Esophagus squamous epithelium (tissue), 5 donors: ENCODE measurements around the gene FILIP1L. TPM values are rescaled to one million over a fixed set of nuclear protein-coding genes. Genes with fewer than 3 reads are reported as not detected.

Experiments used
- DNase-seq: peaks from one replicate; lab custom pipeline; 2025; lab: John Stamatoyannopoulos, UW
- H3K27ac ChIP-seq, 4 donors: fragments of 200-600 bp; sonication (generic); one replicate each; pipeline ENCODE4 v1.5.1; 2016 to 2019; ENCODE audit warnings: mild to moderate bottlenecking in 1 of 4
- H3K27me3 ChIP-seq, 4 donors: fragments of 200-600 bp; sonication (generic); 1 replicate in 3 of 4; 2 replicates in 1 of 4; pipeline versions ENCODE4 v1.5.1 to v1.6.0; 2017 to 2021; ENCODE audit warnings: antibody characterized with exemption in 1 of 4
- H3K36me3 ChIP-seq, 3 donors: fragments of 200-600 bp; sonication (generic); one replicate each; pipeline ENCODE4 v1.5.1; 2016 to 2019
- H3K4me1 ChIP-seq, 3 donors: fragments of 200-600 bp; sonication (generic); one replicate each; pipeline ENCODE4 v1.5.1; 2017 to 2019
- H3K4me3 ChIP-seq, 4 donors: fragments of 200-600 bp; sonication (generic); 1 replicate in 3 of 4; 2 replicates in 1 of 4; pipeline ENCODE4 v1.5.1; 2016 to 2019; ENCODE audit warnings: mild to moderate bottlenecking in 2 of 4, moderate library complexity in 1 of 4
- H3K9me3 ChIP-seq, 3 donors: fragments of 200-600 bp; sonication (generic); one replicate each; pipeline ENCODE4 v1.5.1; 2016 to 2019
- POLR2A ChIP-seq, 4 donors: fragments of 450-650 bp; IDR thresholded peaks; one replicate each; pipeline ENCODE4 v1.6.1; 2017; ENCODE audit warnings: antibody characterized with exemption in 4 of 4, mild to moderate bottlenecking in 4 of 4, moderate library complexity in 3 of 4
- WGBS, 2 donors: methylation state at CpG; one replicate each; pipeline ENCODE4 v1.1.5; 2018; 5-methylcytosine and 5-hydroxymethylcytosine counted together
- intact Hi-C: fragments of 100-400 bp; cut with DNase I; formaldehyde crosslinking; loops from one replicate; pipeline ENCODE4 v1.15.0; 2022
- total RNA-seq, 4 donors: library from RNA; depleted of rRNA; stranded (reverse); fragments of >200 nt; gene quantifications; one replicate each; pipeline ENCODE4 v1.1.0, GENCODE V29; 2016
- TF ChIP-seq, protein P1 (sequence below), 6 experiments: fragments of 450-650 bp in 4 of 6; fragments of 200-600 bp in 2 of 6; sonication (generic) in 2 of 6; IDR thresholded peaks; one replicate each; pipeline ENCODE4 v1.5.1; 2016 to 2019; ENCODE audit warnings: antibody characterized with exemption in 6 of 6, mild to moderate bottlenecking in 4 of 6, moderate library complexity in 4 of 6
- donor health status: DM: yes; HTN: yes; CAD: no.

Gene FILIP1L
- total RNA-seq, 4 donors from 2014 or later, result 2.5 to 23.5 (median 10.7) TPM

DNA sequence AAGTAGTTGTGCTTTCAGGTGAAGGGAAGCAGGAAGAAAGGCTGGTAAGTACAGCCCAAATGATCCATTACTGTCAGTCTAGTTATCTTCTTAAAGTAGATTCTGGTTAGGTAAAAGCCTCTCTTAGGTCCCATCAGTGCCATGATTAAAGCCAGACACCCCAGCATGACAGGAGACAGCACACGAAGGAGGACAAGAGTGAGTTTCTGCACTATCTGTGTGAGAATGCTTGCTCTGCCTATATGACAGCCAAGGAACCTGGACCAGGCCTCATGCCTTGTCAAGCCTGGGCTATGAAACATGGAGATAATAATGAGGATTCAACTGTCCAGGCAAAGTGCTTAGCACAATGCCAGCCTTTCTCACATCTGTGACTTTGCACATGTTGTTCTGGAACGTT lies 13.5 kb upstream of the FILIP1L start:
- TF ChIP-seq, protein P1, sequence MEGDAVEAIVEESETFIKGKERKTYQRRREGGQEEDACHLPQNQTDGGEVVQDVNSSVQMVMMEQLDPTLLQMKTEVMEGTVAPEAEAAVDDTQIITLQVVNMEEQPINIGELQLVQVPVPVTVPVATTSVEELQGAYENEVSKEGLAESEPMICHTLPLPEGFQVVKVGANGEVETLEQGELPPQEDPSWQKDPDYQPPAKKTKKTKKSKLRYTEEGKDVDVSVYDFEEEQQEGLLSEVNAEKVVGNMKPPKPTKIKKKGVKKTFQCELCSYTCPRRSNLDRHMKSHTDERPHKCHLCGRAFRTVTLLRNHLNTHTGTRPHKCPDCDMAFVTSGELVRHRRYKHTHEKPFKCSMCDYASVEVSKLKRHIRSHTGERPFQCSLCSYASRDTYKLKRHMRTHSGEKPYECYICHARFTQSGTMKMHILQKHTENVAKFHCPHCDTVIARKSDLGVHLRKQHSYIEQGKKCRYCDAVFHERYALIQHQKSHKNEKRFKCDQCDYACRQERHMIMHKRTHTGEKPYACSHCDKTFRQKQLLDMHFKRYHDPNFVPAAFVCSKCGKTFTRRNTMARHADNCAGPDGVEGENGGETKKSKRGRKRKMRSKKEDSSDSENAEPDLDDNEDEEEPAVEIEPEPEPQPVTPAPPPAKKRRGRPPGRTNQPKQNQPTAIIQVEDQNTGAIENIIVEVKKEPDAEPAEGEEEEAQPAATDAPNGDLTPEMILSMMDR (IDR thresholded peaks at IDR 0.05), result no peak
- TF ChIP-seq POLR2A (IDR thresholded peaks at IDR 0.05), result no peak
- Histone ChIP-seq H3K36me3 (no peaks in the 10 kb centered on the region), H3K27ac (no peak overlapping the region), H3K4me3 (no peak overlapping the region), H3K4me1 (peaks cover 0 to 4% (median 0%) of the 10 kb centered on the region in 3 donors), H3K27me3 (no peaks in the 10 kb centered on the region), H3K9me3 (no peaks in the 10 kb centered on the region)
- WGBS, 2 donors, result 77 to 79% methylated on average over 2 of the region's 2 CpGs
- DNase-seq, result no peak
- intact Hi-C loops, result no loop called here

DNA sequence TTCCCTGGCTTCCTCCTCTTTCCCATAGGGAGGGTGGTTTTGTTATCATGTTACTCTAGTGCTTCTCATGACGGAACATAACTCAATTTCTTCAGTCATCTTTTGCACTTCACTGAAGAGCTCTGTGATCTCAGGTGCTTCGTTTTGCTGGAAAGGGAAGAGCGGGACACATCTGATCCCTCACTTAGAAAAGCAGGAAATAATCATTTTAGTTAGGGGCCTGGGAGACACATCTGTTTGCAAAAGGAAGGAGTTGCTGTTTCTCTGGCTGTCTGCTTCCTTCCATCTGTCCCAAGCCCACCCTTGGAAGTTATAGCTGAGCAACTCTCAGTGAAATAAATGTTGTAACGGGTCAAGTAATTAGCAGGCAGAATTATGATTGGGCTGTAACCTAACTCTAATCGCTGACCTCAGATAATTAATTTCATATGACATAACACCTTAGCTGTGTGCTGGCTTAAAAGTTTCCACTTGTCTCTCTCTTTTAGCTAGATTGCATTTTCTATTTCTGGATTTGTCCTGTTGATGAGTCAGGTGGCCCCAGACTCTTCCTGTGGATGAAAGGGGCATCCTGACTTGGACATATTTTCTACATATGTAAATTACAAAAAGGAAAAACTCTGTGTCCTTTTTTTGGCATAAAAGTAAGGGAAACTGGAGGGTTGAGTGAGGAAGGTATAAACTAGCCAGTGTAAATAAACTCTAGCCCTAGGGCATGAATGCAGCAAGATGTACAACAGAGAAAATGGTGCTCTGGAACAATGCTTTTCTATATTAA lies 11.0 kb upstream of the FILIP1L start:
- peak overlapping the region in 1 of 4 donors; percentile 17 for H3K27ac ChIP-seq
- 71 to 85% methylated on average over 5 of the region's 5 CpGs for WGBS, 2 donors
- intact Hi-C loops, result no loop called here

DNA sequence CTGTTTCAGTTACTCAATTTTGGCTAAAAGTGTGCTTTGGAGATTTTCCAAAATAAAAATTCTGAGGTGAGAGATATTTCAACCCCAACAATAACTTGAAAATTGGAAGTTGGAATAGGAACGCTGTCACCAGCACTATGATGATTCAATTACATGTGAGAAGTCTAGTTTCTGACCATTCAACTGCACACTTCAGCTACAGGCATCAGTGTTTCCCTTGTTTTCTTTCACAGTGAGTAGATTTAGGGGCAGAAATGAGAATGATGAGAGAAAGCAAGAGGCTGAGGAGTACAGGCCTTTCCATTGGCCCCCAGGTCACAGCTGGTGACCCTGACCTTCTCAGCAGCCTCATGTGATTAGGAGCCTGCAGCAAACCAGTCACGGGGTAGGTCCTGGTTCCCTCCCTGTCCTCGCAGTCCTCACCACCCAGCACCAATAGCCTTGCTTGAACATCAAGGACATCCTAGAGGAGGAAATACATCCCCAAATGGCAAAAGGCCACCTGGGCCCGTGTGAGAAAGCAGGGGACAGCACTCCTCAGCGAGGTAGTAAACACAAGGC lies 10.0 kb upstream of the FILIP1L start:
- Histone ChIP-seq H3K9me3 (no peaks in the 10 kb centered on the region), H3K4me1 (peaks cover 0 to 4% (median 0%) of the 10 kb centered on the region in 3 donors), H3K4me3 (no peak overlapping the region), H3K27ac (no peak overlapping the region), H3K27me3 (no peaks in the 10 kb centered on the region), H3K36me3 (no peaks in the 10 kb centered on the region)
- intact Hi-C loops, result no loop called here
- no peak for DNase-seq
- WGBS, 2 donors, result 88 to 90% methylated on average over 3 to 5 of the region's 5 CpGs
- TF ChIP-seq POLR2A (IDR thresholded peaks at IDR 0.05), result no peak
- TF ChIP-seq, protein P1 (IDR thresholded peaks at IDR 0.05), result no peak

More for the DNA sequence above, 11.0 kb upstream of the FILIP1L start:
- Histone ChIP-seq H3K4me1 (peaks cover 0 to 4% (median 0%) of the 10 kb centered on the region in 3 donors), H3K4me3 (no peak overlapping the region), H3K27me3 (no peaks in the 10 kb centered on the region), H3K36me3 (no peaks in the 10 kb centered on the region), H3K9me3 (no peaks in the 10 kb centered on the region)
- DNase-seq, result no peak
- TF ChIP-seq, protein P1 (IDR thresholded peaks at IDR 0.05), result no peak
- no peak for TF ChIP-seq POLR2A (IDR thresholded peaks at IDR 0.05)

DNA sequence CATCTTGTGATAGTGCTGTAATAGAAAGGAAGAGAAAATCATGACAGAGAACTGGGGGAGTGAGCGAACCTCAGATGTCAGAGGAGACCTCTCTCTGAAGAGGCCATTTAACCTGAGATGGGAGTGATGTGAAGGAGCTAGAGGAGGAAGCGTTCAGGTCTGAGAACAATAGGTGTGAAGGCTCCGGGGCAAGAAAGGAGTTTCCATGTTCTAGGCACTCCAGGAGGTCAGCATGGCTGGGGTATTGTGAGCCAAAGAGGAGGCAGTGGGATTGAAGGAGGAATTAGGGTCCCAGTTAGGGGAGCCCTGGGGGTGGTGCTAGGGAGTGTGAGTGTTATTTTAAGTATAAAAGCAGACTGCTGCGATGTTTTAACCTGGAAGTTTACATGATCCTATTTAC lies 8.8 kb upstream of the FILIP1L start:
- intact Hi-C loops, result no loop called here
- no peaks in the 10 kb centered on the region for H3K36me3 ChIP-seq
- H3K27me3 ChIP-seq, result no peaks in the 10 kb centered on the region
- no peaks in the 10 kb centered on the region for H3K9me3 ChIP-seq
- peaks cover 0 to 4% (median 0%) of the 10 kb centered on the region in 3 donors for H3K4me1 ChIP-seq
- 88 to 93% methylated on average over 4 of the region's 4 CpGs for WGBS, 2 donors
- H3K4me3 ChIP-seq, result no peak overlapping the region
- no peak overlapping the region for H3K27ac ChIP-seq
- no peak for DNase-seq
- TF ChIP-seq, protein P1 (IDR thresholded peaks at IDR 0.05), result no peak
- TF ChIP-seq POLR2A (IDR thresholded peaks at IDR 0.05), result no peak

DNA sequence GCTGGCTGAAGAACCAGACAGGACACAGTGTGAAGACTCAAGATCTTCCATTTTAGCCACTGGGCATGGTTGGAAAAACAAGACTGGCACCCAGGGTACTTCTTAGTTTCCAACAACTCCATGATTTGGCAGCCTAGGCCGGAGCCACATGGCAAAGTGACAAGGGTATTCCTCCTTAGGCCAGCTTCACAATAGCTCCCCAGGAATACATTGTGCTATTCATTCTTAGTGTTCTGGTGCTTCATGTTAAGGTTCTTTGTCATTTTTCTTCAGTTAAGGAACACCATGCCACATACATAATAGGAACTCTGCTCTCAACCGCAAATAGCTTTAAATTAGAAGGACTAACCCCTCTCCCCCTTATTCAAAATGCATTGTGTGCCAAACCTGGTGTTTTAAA lies 8.0 kb upstream of the FILIP1L start:
- intact Hi-C loops, result no loop called here
- H3K36me3 ChIP-seq, result no peaks in the 10 kb centered on the region
- no peaks in the 10 kb centered on the region for H3K9me3 ChIP-seq
- DNase-seq, result no peak
- H3K4me3 ChIP-seq, result no peak overlapping the region
- no peak overlapping the region for H3K27ac ChIP-seq
- H3K27me3 ChIP-seq, result no peaks in the 10 kb centered on the region
- peaks cover 0 to 4% (median 0%) of the 10 kb centered on the region in 3 donors for H3K4me1 ChIP-seq
- TF ChIP-seq, protein P1 (IDR thresholded peaks at IDR 0.05), result no peak
- TF ChIP-seq POLR2A (IDR thresholded peaks at IDR 0.05), result no peak
- WGBS, 2 donors, result 97 to 100% methylated on average over 2 of the region's 2 CpGs
